Left lung (tissue), 10 donors: ENCODE data around the gene ANKS6. TPM values are rescaled to one million over a fixed set of nuclear protein-coding genes. Genes with fewer than 3 reads are reported as not detected.

ENCODE experiments used
- ATAC-seq: fragments of 200-7000 bp; cut with Tn5 transposase; one replicate; pipeline ENCODE4 v1.9.1; 2020; ENCODE audit warnings: moderate library complexity
- DNase-seq, 4 donors: peaks; one replicate each; pipeline ENCODE4 v3.0.0-alpha.2; 2013 to 2020
- H3K27ac ChIP-seq, 2 donors: fragments of 200-600 bp; sonication (generic) in 1 of 2; one replicate each; pipeline versions ENCODE4 v1.5.0 to v1.8.0; 2020 to 2021
- H3K27me3 ChIP-seq, 2 donors: fragments of 200-600 bp; sonication (generic) in 1 of 2; one replicate each; pipeline versions ENCODE4 v1.5.0 to v1.8.0; 2020 to 2021
- H3K36me3 ChIP-seq, 2 donors: fragments of 200-600 bp; sonication (generic) in 1 of 2; one replicate each; pipeline versions ENCODE4 v1.5.0 to v1.8.0; 2020 to 2021
- H3K4me1 ChIP-seq, 2 donors: fragments of 200-600 bp; one replicate each; pipeline ENCODE4 v1.8.0; 2021
- H3K4me3 ChIP-seq, 2 donors: fragments of 200-600 bp; sonication (generic) in 1 of 2; one replicate each; pipeline versions ENCODE4 v1.5.0 to v1.8.0; 2020 to 2021; ENCODE audit warnings: mild to moderate bottlenecking in 1 of 2
- H3K9me3 ChIP-seq, 2 donors: fragments of 200-600 bp; sonication (generic) in 1 of 2; one replicate each; pipeline versions ENCODE4 v1.5.0 to v1.8.0; 2020 to 2021
- intact Hi-C, 2 donors: fragments of 100-400 bp; cut with DNase I; formaldehyde crosslinking; loops; one replicate each; pipeline versions ENCODE4 v1.11.2 to v1.14.2; 2022
- polyA plus RNA-seq, 6 donors: library from polyadenylated mRNA; unstranded; fragments of 120-200 nt; gene quantifications; one replicate each; pipeline ENCODE4 v1.2.1, GENCODE V29; 2013; ENCODE audit not compliant: insufficient read length in 6 of 6
- total RNA-seq, 2 donors: library from RNA; stranded (reverse); fragmentation: NEBNext Ultra II Directional; extraction: Animal tissue kit (Norgen Biotek cat#: 25700); gene quantifications; one replicate each; pipeline ENCODE4 v1.2.1, GENCODE V29; 2021
- TF ChIP-seq, protein P1 (sequence below), 2 donors: fragments of 200-600 bp; sonication (generic) in 1 of 2; IDR thresholded peaks; one replicate each; pipeline versions ENCODE4 v1.5.0 to v1.8.0; 2021; ENCODE audit warnings: antibody characterized with exemption in 2 of 2
- donor health status: DM: no; HTN: yes; CAD: no.
- donor health status: DM: no; HTN: no; CAD: no.

Gene ANKS6
- total and polyA plus RNA-seq, 8 donors, result 21.7 to 31.6 (median 25.0) TPM

- DNase-seq (no peak), ATAC-seq (no peak)
- no peak overlapping the region for H3K4me3 ChIP-seq
- intact Hi-C loops, result no loop called here
- TF ChIP-seq, protein P1, sequence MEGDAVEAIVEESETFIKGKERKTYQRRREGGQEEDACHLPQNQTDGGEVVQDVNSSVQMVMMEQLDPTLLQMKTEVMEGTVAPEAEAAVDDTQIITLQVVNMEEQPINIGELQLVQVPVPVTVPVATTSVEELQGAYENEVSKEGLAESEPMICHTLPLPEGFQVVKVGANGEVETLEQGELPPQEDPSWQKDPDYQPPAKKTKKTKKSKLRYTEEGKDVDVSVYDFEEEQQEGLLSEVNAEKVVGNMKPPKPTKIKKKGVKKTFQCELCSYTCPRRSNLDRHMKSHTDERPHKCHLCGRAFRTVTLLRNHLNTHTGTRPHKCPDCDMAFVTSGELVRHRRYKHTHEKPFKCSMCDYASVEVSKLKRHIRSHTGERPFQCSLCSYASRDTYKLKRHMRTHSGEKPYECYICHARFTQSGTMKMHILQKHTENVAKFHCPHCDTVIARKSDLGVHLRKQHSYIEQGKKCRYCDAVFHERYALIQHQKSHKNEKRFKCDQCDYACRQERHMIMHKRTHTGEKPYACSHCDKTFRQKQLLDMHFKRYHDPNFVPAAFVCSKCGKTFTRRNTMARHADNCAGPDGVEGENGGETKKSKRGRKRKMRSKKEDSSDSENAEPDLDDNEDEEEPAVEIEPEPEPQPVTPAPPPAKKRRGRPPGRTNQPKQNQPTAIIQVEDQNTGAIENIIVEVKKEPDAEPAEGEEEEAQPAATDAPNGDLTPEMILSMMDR (IDR thresholded peaks at IDR 0.05), result no peak
- H3K27ac ChIP-seq, result no peak overlapping the region
- H3K9me3 ChIP-seq, result no peaks in the 10 kb centered on the region
- peaks cover 0 to 39% of the 10 kb centered on the region in 2 donors for H3K27me3 ChIP-seq
- H3K4me1 ChIP-seq, result no peaks in the 10 kb centered on the region
- no peaks in the 10 kb centered on the region for H3K36me3 ChIP-seq
Measured at GRCh38 chr9:98698856-98699255, 97.5 kb downstream of the ANKS6 start.

- Histone ChIP-seq H3K4me1 (no peaks in the 10 kb centered on the region), H3K27me3 (peaks cover 0 to 17% of the 10 kb centered on the region in 2 donors), H3K9me3 (no peaks in the 10 kb centered on the region), H3K27ac (no peak overlapping the region), H3K4me3 (no peak overlapping the region), H3K36me3 (no peaks in the 10 kb centered on the region)
- intact Hi-C loops, result no loop called here
- no peak for DNase-seq
- TF ChIP-seq, protein P1 (IDR thresholded peaks at IDR 0.05), result no peak
- no peak for ATAC-seq
Measured at GRCh38 chr9:98694943-98695342, 101.4 kb downstream of the ANKS6 start.

GRCh38 chr9:98692392-98692791 is 104.0 kb downstream of the ANKS6 start:
- TF ChIP-seq, protein P1 (IDR thresholded peaks at IDR 0.05), result no peak
- DNase-seq (no peak), ATAC-seq (no peak)
- Histone ChIP-seq H3K36me3 (no peaks in the 10 kb centered on the region), H3K27ac (no peak overlapping the region), H3K4me1 (no peaks in the 10 kb centered on the region), H3K4me3 (no peak overlapping the region), H3K9me3 (no peaks in the 10 kb centered on the region), H3K27me3 (peaks cover 0 to 9% of the 10 kb centered on the region in 2 donors)
- intact Hi-C loops, result no loop called here

GRCh38 chr9:98691890-98692289 is 104.5 kb downstream of the ANKS6 start:
- Histone ChIP-seq H3K4me3 (no peak overlapping the region), H3K4me1 (no peaks in the 10 kb centered on the region), H3K27me3 (peaks cover 0 to 9% of the 10 kb centered on the region in 2 donors), H3K36me3 (no peaks in the 10 kb centered on the region), H3K9me3 (no peaks in the 10 kb centered on the region), H3K27ac (no peak overlapping the region)
- DNase-seq (no peak), ATAC-seq (no peak)
- TF ChIP-seq, protein P1 (IDR thresholded peaks at IDR 0.05), result no peak
- intact Hi-C loops, result no loop called here

- no peak overlapping the region for H3K4me3 ChIP-seq
- TF ChIP-seq, protein P1 (IDR thresholded peaks at IDR 0.05), result no peak
- no peaks in the 10 kb centered on the region for H3K4me1 ChIP-seq
- H3K27ac ChIP-seq, result no peak overlapping the region
- no peaks in the 10 kb centered on the region for H3K36me3 ChIP-seq
- H3K9me3 ChIP-seq, result no peaks in the 10 kb centered on the region
- ATAC-seq, result no peak
- intact Hi-C loops, result no loop called here
- DNase-seq, result no peak
- no peaks in the 10 kb centered on the region for H3K27me3 ChIP-seq
Measured at GRCh38 chr9:98690686-98691085, 105.7 kb downstream of the ANKS6 start.
